ENCODE results near the gene ATAT1. TPM values are rescaled to one million over a fixed set of nuclear protein-coding genes. Genes with fewer than 3 reads are reported as not detected.

ATAT1 gene
- total and polyA plus RNA-seq, 10 of the 15 experiments (the other 5 are each of a cell fraction or from before 2014, with no cell fraction given) = 1.1 to 14.2 (median 6.9) TPM

- FAIRE-seq (no peak), ATAC-seq (no peak), DNase-seq (ENCODE audit: low read depth, low spot score) (no peak)
- BruUV-seq (replicated peaks) = TSS peak; percentile 45
- Histone ChIP-seq H3K9ac (ENCODE audit: control insufficient read depth, insufficient read depth, low read length) (no peak overlapping the region), H3K9me3 (replicated peaks; ENCODE audit: control insufficient read depth, insufficient read depth, low read length) (no peaks in the 10 kb centered on the region), H2AFZ (ENCODE audit: control insufficient read depth, low read depth, low read length) (no peak overlapping the region), H3K27ac (ENCODE audit: control insufficient read depth, insufficient read depth) (no peak overlapping the region), H4K20me1 (ENCODE audit: control insufficient read depth, insufficient read depth) (peaks cover 5% of the 10 kb centered on the region; the same call in 1 of the 2 replicates), H3K79me2 (ENCODE audit: control insufficient read depth, insufficient read depth, low read length) (peaks cover 45% of the 10 kb centered on the region), H3K27me3 (replicated peaks in 1 of 2; ENCODE audit: control insufficient read depth in 2 of 2, insufficient read depth in 2 of 2, low read length in 1 of 2) (no peaks in the 10 kb centered on the region), H3K4me3 (no peak overlapping the region), H3K4me1 (ENCODE audit: control insufficient read depth, insufficient read depth, low read length) (peaks cover 8% of the 10 kb centered on the region), H3K4me2 (ENCODE audit: control insufficient read depth, insufficient read depth) (no peak overlapping the region), H3K36me3 (ENCODE audit: control insufficient read depth in 2 of 2, insufficient read depth in 2 of 2, low read length in 1 of 2) (peaks cover 10 to 24% of the 10 kb centered on the region in 2 experiments)
- intact Hi-C loops (cut with micrococcal nuclease; ENCODE audit: unreplicated experiment) = no loop called here
- in situ Hi-C loops (cut with MboI) = no loop called here
- ChIA-PET SMC1A (ENCODE audit: uncharacterized antibody, unreplicated experiment) (interaction anchor here (11.3 kb wide), 1 partner anchor 47 kb away, joined by 265 read pairs; the partner anchor contains the start of genes MDC1 and TUBB), POLR2A (interaction anchor here (9.5 kb wide), 1 partner anchor 43 kb away, joined by 200 read pairs; the partner anchor contains the start of genes MDC1 and TUBB), CTCF (interaction anchor here (1.1 to 9.5 kb wide), 7 partner anchors 8 to 195 kb away, joined by 3 to 487 read pairs (median 14); partner anchors contain the start of genes MDC1 and TUBB), RAD21 (ENCODE audit: unreplicated experiment) (interaction anchor here (14.2 kb wide), 1 partner anchor 56 kb away, joined by 232 read pairs; no protein-coding TSS in a partner anchor)
- whole genome bisulfite sequencing (ENCODE audit: insufficient coverage, insufficient replicate concordance, low lambda C conversion rate, missing lambda C conversion rate) = 87% methylated on average over 10 of the region's 10 CpGs
- no peak for TF ChIP-seq RELA (IDR thresholded peaks at IDR 0.05; ENCODE audit: borderline replicate concordance, partially characterized antibody)
- TF ChIP-seq ESRRA (IDR thresholded peaks at IDR 0.05; ENCODE audit: low read length) = no peak
- TF ChIP-seq NKRF (conservative IDR thresholded peaks at IDR 0.05) = no peak
- no peak for TF ChIP-seq CBFB (IDR thresholded peaks at IDR 0.05; ENCODE audit: low read depth)
- TF ChIP-seq RBBP5 (conservative IDR thresholded peaks at IDR 0.05) = no peak
- TF ChIP-seq CEBPB (IDR thresholded peaks at IDR 0.05; ENCODE audit: borderline replicate concordance in 1 of 2, low read depth in 2 of 2, low read length in 2 of 2) = no peak
- TF ChIP-seq STAT1 (conservative IDR thresholded peaks at IDR 0.05) = no peak
- TF ChIP-seq HDAC2 (IDR thresholded peaks at IDR 0.05) = no peak
- TF ChIP-seq NRF1 (conservative IDR thresholded peaks at IDR 0.05; ENCODE audit: low read depth, low read length) = no peak
- TF ChIP-seq PAX5 (IDR thresholded peaks at IDR 0.05; ENCODE audit: borderline replicate concordance, low read depth, low read length) = no peak
- TF ChIP-seq CHD2 (IDR thresholded peaks at IDR 0.05; ENCODE audit: borderline replicate concordance, low read depth, low read length) = no peak
- no peak for TF ChIP-seq SRF (IDR thresholded peaks at IDR 0.05; ENCODE audit: low read depth in 2 of 2, low read length in 2 of 2)
- TF ChIP-seq ZBTB11 (CRISPR knock-in tag; IDR thresholded peaks at IDR 0.05) = no peak
- no peak for TF ChIP-seq EED (IDR thresholded peaks at IDR 0.05; ENCODE audit: low read depth)
- no peak for TF ChIP-seq JUND (IDR thresholded peaks at IDR 0.05; ENCODE audit: low read depth, low read length)
- TF ChIP-seq MYC (IDR thresholded peaks at IDR 0.05; ENCODE audit: insufficient read depth, insufficient read length, insufficient replicate concordance, low read length, severe bottlenecking) = no peak
Measured at GRCh38 chr6:30676660-30677285, 50.1 kb downstream of the ATAT1 start.

Data from GM12878 (cell line).